ENCODE measurements around the gene SLCO2A1.

SLCO2A1 gene

GRCh38 chr3:133999891-134000685, 29.6 kb downstream of the SLCO2A1 start:
- no peak for DNase-seq (ENCODE audit: low read depth in 2 of 2)

GRCh38 chr3:133998691-133999241, 31.0 kb downstream of the SLCO2A1 start:
- no peak for DNase-seq (ENCODE audit: low read depth in 2 of 2)

GRCh38 chr3:133997871-133998635, 31.7 kb downstream of the SLCO2A1 start:
- no peak for DNase-seq (ENCODE audit: low read depth in 2 of 2)

- DNase-seq (ENCODE audit: low read depth in 2 of 2): no peak
Measured at GRCh38 chr3:133996996-133997395, 32.7 kb downstream of the SLCO2A1 start.

- DNase-seq (ENCODE audit: low read depth in 2 of 2): no peak
Measured at GRCh38 chr3:133996251-133996661, 33.5 kb downstream of the SLCO2A1 start.

- DNase-seq (ENCODE audit: low read depth in 2 of 2): no peak
Measured at GRCh38 chr3:133995264-133995663, 34.5 kb downstream of the SLCO2A1 start.

GRCh38 chr3:133994166-133994890, 35.4 kb downstream of the SLCO2A1 start:
- no peak for DNase-seq (ENCODE audit: low read depth in 2 of 2)

- no peak for DNase-seq (ENCODE audit: low read depth in 2 of 2)
Measured at GRCh38 chr3:133992951-133993620, 36.6 kb downstream of the SLCO2A1 start.

- DNase-seq (ENCODE audit: low read depth in 2 of 2): no peak
Measured at GRCh38 chr3:133992381-133992780, 37.3 kb downstream of the SLCO2A1 start.

- DNase-seq (ENCODE audit: low read depth in 2 of 2): no peak
Measured at GRCh38 chr3:133991637-133992036, 38.1 kb downstream of the SLCO2A1 start.

GRCh38 chr3:133991209-133991608, 38.5 kb downstream of the SLCO2A1 start:
- DNase-seq (ENCODE audit: low read depth in 2 of 2): no peak

- no peak for DNase-seq (ENCODE audit: low read depth in 2 of 2)
Measured at GRCh38 chr3:133989936-133990702, 39.6 kb downstream of the SLCO2A1 start.

GRCh38 chr3:133988631-133989161, 41.0 kb downstream of the SLCO2A1 start:
- DNase-seq (ENCODE audit: low read depth in 2 of 2): no peak

GRCh38 chr3:133987948-133988484, 41.7 kb downstream of the SLCO2A1 start:
- no peak for DNase-seq (ENCODE audit: low read depth in 2 of 2)

GRCh38 chr3:133987136-133987535, 42.6 kb downstream of the SLCO2A1 start:
- DNase-seq (ENCODE audit: low read depth in 2 of 2): no peak

GRCh38 chr3:133986311-133986710, 43.4 kb downstream of the SLCO2A1 start:
- no peak for DNase-seq (ENCODE audit: low read depth in 2 of 2)

GRCh38 chr3:133984975-133985374, 44.8 kb downstream of the SLCO2A1 start:
- no peak for DNase-seq (ENCODE audit: low read depth in 2 of 2)

GRCh38 chr3:133983576-133984560, 45.9 kb downstream of the SLCO2A1 start:
- no peak for DNase-seq (ENCODE audit: low read depth in 2 of 2)

GRCh38 chr3:133983126-133983525, 46.6 kb downstream of the SLCO2A1 start:
- DNase-seq (ENCODE audit: low read depth in 2 of 2): no peak

Data from stimulated activated CD8-positive, alpha-beta memory T cell treated with anti-CD3 and anti-CD28 coated beads, Interleukin-7, amount 100 ng/mL, for 1 hour (primary cell).